22Rv1 (cell line): Measurements from ENCODE around the gene NPAS2.

Source experiments
- CTCF ChIP-seq: fragments of 450-650 bp; IDR thresholded peaks from 2 replicates; pipeline ENCODE4 v1.5.1; 2017; ENCODE audit warnings: mild to moderate bottlenecking
- ZFX ChIP-seq: fragments of 450-650 bp; IDR thresholded peaks from 2 replicates; pipeline ENCODE4 v1.6.1; 2017; ENCODE audit warnings: antibody characterized with exemption, borderline replicate concordance

GRCh38 chr2:100910111-100910510, 90.2 kb downstream of the NPAS2 start:
- TF ChIP-seq CTCF (no peak), ZFX (no peak)
